Upper lobe of left lung (tissue), 4 donors: ENCODE data around the gene GSTT4.

Experiments
- EP300 ChIP-seq, 4 donors: sonication (generic); formaldehyde crosslinking; IDR thresholded peaks; one replicate each; pipeline ENCODE4 v1.5.1; 2017; ENCODE audit warnings: antibody characterized with exemption in 4 of 4, control low read depth in 2 of 4
- POLR2A ChIP-seq, 4 donors: fragments of 450-650 bp; IDR thresholded peaks; one replicate each; pipeline ENCODE4 v1.5.1; 2016 to 2017; ENCODE audit warnings: antibody characterized with exemption in 4 of 4, mild to moderate bottlenecking in 2 of 4
- TF ChIP-seq, protein P1 (sequence below), 6 experiments: fragments of 450-650 bp in 4 of 6; fragments of 200-600 bp in 2 of 6; sonication (generic) in 2 of 6; IDR thresholded peaks; one replicate each; pipeline ENCODE4 v1.5.1; 2016 to 2019; ENCODE audit warnings: antibody characterized with exemption in 6 of 6

DNA sequence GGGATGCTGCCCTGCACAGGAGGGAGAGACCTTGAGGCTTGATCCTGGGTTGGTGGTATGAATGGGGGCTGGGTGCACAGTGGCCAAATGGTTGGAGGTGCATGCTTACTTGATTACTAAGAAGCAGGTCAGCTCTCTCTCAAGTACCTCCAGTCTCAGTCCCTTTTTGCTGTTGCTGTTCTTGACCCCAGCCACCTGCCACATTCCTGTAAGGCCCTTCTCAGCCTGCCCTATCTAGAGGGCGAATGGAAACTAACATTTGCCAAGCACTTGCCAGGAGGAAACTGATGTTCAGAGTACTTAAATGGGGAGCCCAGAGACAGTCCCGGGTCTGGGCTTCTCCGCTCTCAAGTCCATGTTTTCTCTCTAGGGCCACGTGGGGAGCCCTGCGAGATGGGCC, 45.8 kb upstream of the GSTT4 start:
- TF ChIP-seq EP300 (IDR thresholded peaks at IDR 0.05) (no peak), POLR2A (IDR thresholded peaks at IDR 0.05) (no peak)
- TF ChIP-seq, protein P1, sequence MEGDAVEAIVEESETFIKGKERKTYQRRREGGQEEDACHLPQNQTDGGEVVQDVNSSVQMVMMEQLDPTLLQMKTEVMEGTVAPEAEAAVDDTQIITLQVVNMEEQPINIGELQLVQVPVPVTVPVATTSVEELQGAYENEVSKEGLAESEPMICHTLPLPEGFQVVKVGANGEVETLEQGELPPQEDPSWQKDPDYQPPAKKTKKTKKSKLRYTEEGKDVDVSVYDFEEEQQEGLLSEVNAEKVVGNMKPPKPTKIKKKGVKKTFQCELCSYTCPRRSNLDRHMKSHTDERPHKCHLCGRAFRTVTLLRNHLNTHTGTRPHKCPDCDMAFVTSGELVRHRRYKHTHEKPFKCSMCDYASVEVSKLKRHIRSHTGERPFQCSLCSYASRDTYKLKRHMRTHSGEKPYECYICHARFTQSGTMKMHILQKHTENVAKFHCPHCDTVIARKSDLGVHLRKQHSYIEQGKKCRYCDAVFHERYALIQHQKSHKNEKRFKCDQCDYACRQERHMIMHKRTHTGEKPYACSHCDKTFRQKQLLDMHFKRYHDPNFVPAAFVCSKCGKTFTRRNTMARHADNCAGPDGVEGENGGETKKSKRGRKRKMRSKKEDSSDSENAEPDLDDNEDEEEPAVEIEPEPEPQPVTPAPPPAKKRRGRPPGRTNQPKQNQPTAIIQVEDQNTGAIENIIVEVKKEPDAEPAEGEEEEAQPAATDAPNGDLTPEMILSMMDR (IDR thresholded peaks at IDR 0.05): no peak
